Mesenteric fat pad (tissue), 1 donor: Measurements from ENCODE around the gene NCOA7. TPM values are rescaled to one million over a fixed set of nuclear protein-coding genes. Genes with fewer than 3 reads are reported as not detected.
"Not testable (repeated sequence)": the region's sequence is repeated elsewhere in the genome, so short reads cannot be mapped to it uniquely, and the experiment has no call there.

Experiments
- DNase-seq: peaks from one replicate; pipeline ENCODE4 v3.0.0-alpha.2; 2020; ENCODE audit warnings: low spot score
- total RNA-seq: library from RNA; stranded (reverse); fragmentation: NEBNext Ultra II Directional; extraction: Animal tissue kit (Norgen Biotek cat#: 25700); gene quantifications from one replicate; pipeline ENCODE4 v1.2.1, GENCODE V29; 2021
- donor health status: DM: yes; HTN: yes; CAD: no.

The NCOA7 gene
- total RNA-seq, 1 donor from 2014 or later, result 87.4 TPM

- no peak for DNase-seq
These were observed 1.0 kb downstream of the NCOA7 start for GRCh38 chr6:125791820-125792165.

DNA sequence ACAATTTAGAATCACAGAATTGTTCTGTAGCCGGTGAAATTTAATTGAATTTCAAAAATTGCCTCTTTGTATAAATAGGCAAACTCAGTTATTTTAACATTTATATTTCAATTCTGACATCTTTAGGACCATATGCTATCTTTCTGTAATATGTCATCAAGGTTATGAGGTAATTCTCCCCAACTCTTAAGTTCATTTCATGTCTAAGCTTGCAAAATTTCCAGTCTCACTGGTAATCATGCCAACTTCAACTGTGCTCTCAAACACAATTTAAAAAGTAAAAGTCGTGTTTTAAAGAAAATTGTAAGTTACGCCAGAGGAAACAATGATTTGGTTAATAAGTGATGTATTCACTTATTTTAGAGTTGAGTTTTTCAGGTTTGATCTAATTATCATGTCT lies 1.4 kb downstream of the NCOA7 start:
- DNase-seq, result no peak

GRCh38 chr6:125792680-125793079 lies 1.9 kb downstream of the NCOA7 start:
- no peak for DNase-seq

- DNase-seq, result no peak
These were observed 2.5 kb downstream of the NCOA7 start for GRCh38 chr6:125793280-125793679.

DNA sequence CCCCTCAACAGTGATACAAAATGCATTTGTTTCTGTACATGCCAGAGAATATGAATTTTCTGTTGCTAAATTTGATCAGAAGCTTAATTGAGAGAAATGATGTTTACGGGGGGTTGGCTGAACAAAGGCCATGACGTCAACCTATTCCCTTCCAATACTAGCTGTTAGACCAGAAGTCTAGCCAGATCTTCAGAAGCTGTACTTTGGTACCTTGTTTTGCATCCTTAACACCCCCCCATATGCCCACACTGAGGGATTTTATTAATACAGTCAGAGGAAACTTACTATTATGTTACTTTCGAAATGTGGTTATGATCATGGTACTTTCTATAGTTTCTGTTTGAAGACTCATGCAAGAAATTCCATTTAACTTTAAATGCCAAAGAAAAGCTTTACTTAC lies 3.1 kb downstream of the NCOA7 start:
- no peak for DNase-seq

- DNase-seq, result no peak
These were observed 3.8 kb downstream of the NCOA7 start for GRCh38 chr6:125794342-125795137.

GRCh38 chr6:125795301-125795700 lies 4.5 kb downstream of the NCOA7 start:
- DNase-seq, result no peak

GRCh38 chr6:125797120-125797885 lies 6.5 kb downstream of the NCOA7 start:
- no peak for DNase-seq

DNA sequence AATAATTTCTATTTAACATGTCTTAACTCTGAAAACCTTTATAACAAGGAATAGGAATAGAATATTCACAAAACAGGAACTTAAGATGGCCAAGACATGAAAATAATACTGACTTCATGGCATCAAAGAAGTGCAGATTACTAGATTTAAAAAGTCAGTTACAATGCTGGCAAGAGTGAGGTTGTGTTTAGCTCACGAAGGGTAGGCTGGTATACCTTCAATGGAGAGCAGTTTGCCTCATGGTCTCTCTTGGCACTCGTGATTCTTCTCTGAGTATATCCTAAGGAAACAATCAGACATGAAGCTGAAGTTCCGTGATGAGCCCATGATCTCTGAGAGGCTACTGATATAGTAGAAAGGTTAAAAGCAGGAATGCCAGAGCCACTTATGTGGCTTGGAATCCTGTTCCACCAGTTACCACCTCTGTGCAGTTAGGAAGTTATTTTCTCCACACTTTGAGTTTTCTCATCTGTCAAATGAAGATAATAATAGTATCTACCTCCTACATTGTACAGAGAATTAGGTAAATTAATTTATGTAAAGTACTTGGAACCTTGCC lies 7.2 kb downstream of the NCOA7 start:
- DNase-seq, result no peak

GRCh38 chr6:125798734-125799508 lies 8.2 kb downstream of the NCOA7 start:
- no peak for DNase-seq

DNA sequence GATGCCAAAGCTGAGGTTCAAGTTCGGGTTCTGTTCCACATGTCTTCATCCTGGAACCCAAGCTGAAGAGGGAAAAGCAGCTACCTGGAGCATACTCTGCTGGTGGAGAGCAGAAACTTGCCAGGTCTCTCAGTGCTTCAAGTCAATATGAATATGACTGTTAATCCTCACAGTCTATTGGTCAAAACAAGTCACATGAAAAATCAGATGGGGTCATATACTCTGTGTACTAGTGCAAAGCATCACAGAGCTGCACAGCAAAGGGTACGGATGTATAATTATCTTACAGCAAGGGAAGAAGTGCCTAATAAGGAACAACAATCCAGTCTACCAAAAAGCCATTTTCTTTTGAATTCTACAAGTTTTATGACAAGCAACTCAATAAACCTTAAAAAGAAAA lies 11.6 kb downstream of the NCOA7 start:
- no peak for DNase-seq

DNA sequence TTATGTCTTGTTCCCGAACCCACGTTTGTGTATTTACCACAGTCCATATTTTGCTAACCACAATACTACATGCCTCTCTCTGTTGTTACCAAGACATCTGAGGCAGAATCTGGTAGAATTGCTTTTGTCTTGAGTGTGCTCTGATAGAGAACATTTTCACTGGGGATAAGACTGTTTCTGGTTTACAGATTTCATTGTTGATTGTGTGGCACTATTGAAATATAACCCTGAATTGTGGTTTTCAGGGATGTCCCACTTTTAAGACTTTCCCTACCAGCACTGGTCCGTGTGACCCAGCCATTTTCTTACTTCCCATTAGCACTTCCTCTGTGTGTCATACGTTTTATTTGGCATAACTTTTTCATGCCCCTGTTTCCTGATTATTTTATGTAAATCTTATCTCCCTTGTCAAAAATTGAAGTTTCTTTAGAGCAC lies 12.2 kb downstream of the NCOA7 start:
- DNase-seq, result no peak

DNA sequence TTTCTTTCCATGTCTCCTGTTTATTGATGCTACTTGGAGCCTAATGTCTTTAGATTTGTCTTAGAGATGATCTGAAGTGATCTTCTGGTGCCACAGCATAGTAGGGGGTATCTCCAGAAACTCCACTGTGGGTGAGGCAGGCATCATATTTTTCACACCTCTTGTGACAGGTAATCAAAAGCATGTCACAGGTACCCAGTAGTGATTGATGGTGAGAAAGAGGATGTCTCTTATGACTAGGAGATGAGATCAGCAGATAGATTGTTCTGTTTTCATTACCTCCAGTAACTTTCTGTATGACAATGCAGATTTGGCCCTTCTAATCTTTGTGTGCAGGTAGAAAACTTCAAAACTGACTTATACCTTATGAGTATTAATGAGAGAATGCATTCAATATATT lies 13.5 kb downstream of the NCOA7 start:
- no peak for DNase-seq

DNA sequence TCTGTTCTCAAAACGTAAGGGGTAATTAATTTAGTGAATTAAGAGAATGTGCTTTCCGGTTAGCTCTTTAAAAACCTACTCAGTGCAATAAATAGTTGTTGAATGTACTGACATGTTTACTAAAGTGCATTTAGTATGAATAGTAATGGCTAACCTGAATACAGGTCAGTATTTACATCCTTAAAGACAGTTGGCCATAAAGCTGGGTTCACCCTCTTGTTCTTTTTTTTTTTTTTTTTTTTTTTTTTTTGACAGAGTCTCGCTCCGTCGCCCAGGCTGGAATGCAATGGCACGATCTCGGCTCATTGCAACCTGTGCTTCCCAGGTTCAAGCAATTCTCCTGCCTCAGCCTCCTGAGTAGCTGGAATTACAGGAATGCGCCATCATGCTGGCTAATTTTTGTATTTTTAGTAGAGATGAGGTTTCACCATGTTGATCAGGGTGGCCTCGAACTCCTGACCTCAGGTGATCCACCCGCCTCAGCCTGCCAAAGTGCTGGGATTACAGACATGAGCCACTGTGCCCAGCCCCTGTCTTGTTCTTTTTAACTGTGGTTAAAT lies 14.2 kb downstream of the NCOA7 start:
- DNase-seq, result not testable (repeated sequence)

DNA sequence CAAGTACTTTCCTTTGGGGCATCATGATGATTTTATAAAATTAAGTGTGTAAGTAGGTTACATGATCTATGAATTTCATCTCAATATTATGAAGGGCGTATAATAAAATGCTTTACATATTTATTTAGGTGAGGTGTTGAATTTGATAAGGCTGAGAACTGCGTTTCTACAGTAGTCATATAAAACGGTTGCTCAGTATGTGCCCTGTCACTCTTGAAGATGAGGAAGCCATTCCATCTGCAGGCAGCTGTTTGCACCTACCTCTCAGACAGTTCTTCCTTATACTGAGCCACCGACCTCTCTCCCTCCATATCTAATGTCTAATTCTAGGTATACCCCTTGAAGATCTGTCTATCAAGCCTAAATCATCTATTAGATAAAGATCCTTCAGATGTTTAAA lies 16.1 kb downstream of the NCOA7 start:
- no peak for DNase-seq

- DNase-seq, result no peak
These were observed 16.5 kb downstream of the NCOA7 start for GRCh38 chr6:125807293-125807692.

DNA sequence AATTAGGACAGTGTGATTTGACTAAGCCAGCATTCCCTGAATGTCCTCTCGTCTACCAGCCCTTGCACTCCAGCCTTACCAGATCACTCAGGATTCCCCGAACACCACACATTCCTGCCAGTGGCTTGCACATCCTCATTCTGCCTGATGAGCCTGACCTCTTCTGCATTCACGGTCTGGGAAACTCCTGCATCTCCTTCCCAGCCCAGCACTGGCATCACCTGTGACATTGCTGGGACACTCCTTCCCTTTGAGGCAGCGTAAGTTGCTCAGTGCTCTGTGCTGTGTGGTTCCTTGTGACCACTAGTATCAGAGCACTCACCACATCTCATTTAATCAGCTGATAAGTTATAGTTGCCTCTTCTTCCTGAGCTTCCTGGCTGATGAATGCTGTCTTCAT lies 17.3 kb downstream of the NCOA7 start:
- DNase-seq, result no peak

DNA sequence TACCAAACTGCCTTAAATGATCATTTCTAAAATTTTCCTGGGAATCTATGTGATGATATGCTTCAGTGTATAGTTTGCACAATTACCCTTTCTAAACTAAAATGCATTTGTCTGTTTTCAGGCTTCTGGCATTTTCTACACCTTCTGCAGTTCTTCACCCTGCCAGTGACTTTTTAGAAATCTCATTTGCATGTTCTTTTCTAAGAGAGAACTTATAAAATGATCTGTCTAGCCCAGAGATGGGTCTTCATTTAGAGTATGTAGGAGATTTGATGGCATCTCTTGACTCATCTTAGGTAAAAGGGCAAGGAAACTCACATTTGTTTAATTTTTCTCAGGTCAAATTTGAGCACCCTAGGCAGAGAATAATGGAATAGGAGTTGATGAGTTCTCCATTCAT lies 17.8 kb downstream of the NCOA7 start:
- DNase-seq, result no peak

- no peak for DNase-seq
These were observed 18.9 kb downstream of the NCOA7 start for GRCh38 chr6:125809570-125810170.

DNA sequence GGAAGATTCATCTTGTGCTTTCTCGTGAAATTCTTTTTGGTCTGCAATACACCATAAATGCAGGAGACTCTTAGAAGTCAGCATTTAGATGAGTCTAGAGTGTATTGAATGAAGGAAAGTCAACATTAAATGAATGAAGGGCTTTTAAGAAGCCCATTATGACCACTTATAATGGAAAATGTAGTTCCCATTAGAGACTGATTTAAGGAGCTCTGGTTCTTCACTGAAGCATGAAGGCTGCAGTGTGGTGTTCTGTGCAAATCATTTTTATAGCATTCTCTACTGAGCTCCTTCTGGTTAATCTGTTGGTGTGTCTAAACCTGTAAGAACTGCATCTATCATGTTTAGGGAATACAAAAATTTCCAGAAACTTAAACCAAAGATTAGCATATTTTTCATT lies 19.7 kb downstream of the NCOA7 start:
- no peak for DNase-seq

- DNase-seq, result no peak
These were observed 20.5 kb downstream of the NCOA7 start for GRCh38 chr6:125811259-125811658.
